Measurements from ENCODE around the gene HPS4. TPM values are rescaled to one million over a fixed set of nuclear protein-coding genes. Genes with fewer than 3 reads are reported as not detected.

HPS4 gene
- total RNA-seq, 1 donor from 2014 or later, result 46.1 TPM

DNA sequence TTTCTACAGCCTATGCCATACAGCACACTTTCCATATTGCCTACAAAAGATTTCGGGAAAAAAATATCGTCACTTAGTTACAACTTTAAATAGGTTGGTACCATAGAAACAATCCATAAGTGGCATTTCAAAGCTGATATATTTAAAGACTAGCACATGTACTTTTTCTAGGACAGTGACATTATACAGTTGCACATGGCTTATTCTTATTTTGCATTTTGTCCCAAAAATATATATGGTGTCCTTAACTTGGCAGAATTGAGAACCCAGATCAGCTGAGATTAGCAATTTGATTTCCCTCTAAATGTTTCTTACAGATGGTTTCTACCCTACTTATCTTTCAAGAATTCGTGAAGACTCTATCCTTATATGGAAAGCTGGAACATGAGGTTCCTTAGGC lies 32.3 kb upstream of the HPS4 start:
- Mint-ChIP-seq H3K4me1 (ENCODE audit: unreplicated experiment) (peaks cover 27% of the 10 kb centered on the region), H3K27me3 (no peaks in the 10 kb centered on the region), H3K9me3 (no peaks in the 10 kb centered on the region), H3K36me3 (no peaks in the 10 kb centered on the region), H3K27ac (no peak overlapping the region), H3K4me3 (no peak overlapping the region)
- DNase-seq (ENCODE audit: extremely low spot score, unreplicated experiment), result no peak
- TF ChIP-seq, protein P1, sequence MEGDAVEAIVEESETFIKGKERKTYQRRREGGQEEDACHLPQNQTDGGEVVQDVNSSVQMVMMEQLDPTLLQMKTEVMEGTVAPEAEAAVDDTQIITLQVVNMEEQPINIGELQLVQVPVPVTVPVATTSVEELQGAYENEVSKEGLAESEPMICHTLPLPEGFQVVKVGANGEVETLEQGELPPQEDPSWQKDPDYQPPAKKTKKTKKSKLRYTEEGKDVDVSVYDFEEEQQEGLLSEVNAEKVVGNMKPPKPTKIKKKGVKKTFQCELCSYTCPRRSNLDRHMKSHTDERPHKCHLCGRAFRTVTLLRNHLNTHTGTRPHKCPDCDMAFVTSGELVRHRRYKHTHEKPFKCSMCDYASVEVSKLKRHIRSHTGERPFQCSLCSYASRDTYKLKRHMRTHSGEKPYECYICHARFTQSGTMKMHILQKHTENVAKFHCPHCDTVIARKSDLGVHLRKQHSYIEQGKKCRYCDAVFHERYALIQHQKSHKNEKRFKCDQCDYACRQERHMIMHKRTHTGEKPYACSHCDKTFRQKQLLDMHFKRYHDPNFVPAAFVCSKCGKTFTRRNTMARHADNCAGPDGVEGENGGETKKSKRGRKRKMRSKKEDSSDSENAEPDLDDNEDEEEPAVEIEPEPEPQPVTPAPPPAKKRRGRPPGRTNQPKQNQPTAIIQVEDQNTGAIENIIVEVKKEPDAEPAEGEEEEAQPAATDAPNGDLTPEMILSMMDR (conservative IDR thresholded peaks at IDR 0.05), result no peak

DNA sequence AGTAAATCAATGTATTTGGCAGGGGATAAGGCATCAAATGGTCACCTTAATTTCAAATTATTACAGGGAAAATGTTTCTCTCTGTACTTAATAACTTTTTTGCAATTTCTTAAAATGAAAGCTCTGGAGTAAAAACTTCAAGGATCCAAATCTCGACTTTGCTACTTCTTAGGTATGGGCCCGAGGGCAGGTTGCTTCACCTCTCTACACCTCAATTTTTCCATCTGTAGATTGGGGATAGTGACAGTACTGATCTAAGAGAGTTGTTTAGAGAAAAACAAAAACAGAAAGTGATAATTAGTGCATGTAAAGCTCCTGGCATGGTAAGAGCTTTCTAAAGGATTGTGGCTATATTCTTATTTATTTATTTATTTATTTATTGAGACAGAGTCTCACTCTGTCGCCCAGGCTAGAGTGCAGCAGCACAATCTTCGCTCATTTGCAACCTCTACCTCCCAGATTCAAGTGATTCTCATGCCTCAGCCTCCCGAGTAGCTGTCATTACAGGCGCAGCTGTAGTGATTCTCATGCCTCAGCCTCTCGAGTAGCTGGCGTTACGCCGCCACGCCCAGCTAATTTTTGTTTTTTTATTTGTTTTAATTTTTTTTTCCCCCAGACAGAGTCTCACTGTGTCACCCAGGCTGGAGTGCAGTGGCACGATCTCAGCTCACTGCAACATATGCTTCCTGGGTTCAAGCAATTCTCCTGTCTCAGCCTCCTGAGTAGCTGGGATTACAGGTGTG lies 31.0 kb upstream of the HPS4 start:
- H3K27ac Mint-ChIP-seq, result no peak overlapping the region
- no peak for DNase-seq (ENCODE audit: extremely low spot score, unreplicated experiment)
- H3K4me1 Mint-ChIP-seq (ENCODE audit: unreplicated experiment), result peaks cover 32% of the 10 kb centered on the region
- TF ChIP-seq, protein P1 (conservative IDR thresholded peaks at IDR 0.05), result no peak
- peak overlapping the region; percentile 99 for H3K4me3 Mint-ChIP-seq
- no peaks in the 10 kb centered on the region for H3K27me3 Mint-ChIP-seq
- no peaks in the 10 kb centered on the region for H3K36me3 Mint-ChIP-seq
- no peaks in the 10 kb centered on the region for H3K9me3 Mint-ChIP-seq

DNA sequence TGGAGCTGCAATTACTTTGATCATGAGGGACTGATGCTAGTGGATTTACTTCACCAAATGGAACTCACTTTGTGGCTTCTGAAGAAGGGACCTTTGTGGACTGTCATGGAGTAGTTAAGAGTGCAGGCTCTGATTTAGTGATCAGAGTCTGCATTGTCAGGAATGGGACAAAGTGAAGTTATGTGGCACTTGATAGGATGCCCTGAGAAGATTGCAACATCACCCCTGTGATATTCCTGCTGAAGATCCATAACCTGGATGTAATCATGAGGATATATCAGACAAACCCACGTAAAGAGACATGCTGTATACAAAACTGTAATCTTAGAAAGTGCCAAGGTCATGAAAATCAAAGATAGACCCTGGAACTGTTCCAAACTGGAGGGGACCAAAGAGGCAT lies 30.3 kb upstream of the HPS4 start:
- H3K27me3 Mint-ChIP-seq, result no peaks in the 10 kb centered on the region
- peak overlapping the region; percentile 95 for H3K27ac Mint-ChIP-seq
- H3K9me3 Mint-ChIP-seq, result no peaks in the 10 kb centered on the region
- DNase-seq (ENCODE audit: extremely low spot score, unreplicated experiment), result no peak
- TF ChIP-seq, protein P1 (conservative IDR thresholded peaks at IDR 0.05), result no peak
- peaks cover 6% of the 10 kb centered on the region for H3K36me3 Mint-ChIP-seq
- H3K4me1 Mint-ChIP-seq (ENCODE audit: unreplicated experiment), result peaks cover 32% of the 10 kb centered on the region
- peak overlapping the region; percentile 99 for H3K4me3 Mint-ChIP-seq

DNA sequence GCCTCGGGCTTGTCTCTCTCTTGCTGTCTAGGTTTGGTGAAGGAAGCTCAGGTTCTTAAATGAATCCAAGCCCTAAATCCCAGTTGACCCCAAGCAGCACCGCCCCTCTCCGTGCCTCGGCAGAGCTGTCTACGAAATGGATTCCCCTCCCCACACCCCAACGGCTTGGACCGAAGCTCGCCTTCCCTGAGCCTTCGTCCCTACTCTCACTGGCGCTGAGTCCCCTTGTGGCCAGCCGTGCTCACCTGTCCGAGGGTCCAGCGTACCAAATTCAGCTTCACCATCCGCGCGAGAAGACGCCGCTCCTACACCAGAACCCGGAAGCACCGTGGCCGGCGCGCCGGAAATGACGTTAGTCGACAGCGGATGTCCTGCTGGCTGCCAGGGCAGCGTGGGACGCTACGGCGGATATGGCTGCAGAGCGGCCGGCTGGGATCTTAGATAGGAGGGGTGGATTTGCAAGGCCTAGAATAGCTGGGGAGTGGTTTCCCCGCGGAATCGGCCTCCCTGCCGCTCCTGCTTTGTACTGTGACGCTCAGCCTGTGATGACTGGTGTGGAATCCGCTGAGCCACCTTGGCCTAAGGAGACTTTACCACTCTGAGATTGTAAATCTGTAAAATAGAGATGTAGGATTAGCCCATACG lies 28.7 kb upstream of the HPS4 start, which contains the start of gene TFIP11:
Gene TFIP11, minus strand, starts transcription at position 325 of the 645 bp plus-strand sequence. CDS start 2,201 bp downstream, outside the sequence.
- TF ChIP-seq, protein P1 (conservative IDR thresholded peaks at IDR 0.05), result no peak
- Mint-ChIP-seq H3K27me3 (no peaks in the 10 kb centered on the region), H3K9me3 (no peaks in the 10 kb centered on the region), H3K36me3 (peaks cover 6% of the 10 kb centered on the region), H3K27ac (peak within 1 kb of the TSS; percentile 95), H3K4me1 (ENCODE audit: unreplicated experiment) (peaks cover 32% of the 10 kb centered on the region), H3K4me3 (peak within 1 kb of the TSS; percentile 99)
- DNase-seq (ENCODE audit: extremely low spot score, unreplicated experiment), result peak; percentile 95

GRCh38 chr22:26508148-26508547 lies 24.6 kb upstream of the HPS4 start:
- no peak for DNase-seq (ENCODE audit: extremely low spot score, unreplicated experiment)

More at GRCh38 chr22:26508148-26508547, 24.6 kb upstream of the HPS4 start:
- no peaks in the 10 kb centered on the region for H3K27me3 Mint-ChIP-seq
- no peak overlapping the region for H3K27ac Mint-ChIP-seq
- peaks cover 24% of the 10 kb centered on the region for H3K36me3 Mint-ChIP-seq
- H3K9me3 Mint-ChIP-seq, result no peaks in the 10 kb centered on the region
- no peak overlapping the region for H3K4me3 Mint-ChIP-seq
- TF ChIP-seq, protein P1 (conservative IDR thresholded peaks at IDR 0.05), result no peak
- H3K4me1 Mint-ChIP-seq (ENCODE audit: unreplicated experiment), result peaks cover 20% of the 10 kb centered on the region

All from type B pancreatic cell (in vitro differentiated cells).